Vagina (tissue), 2 donors: ENCODE results near the gene MOV10L1.

Experiments
- CTCF ChIP-seq, 3 experiments: fragments of 450-650 bp in 2 of 3; fragments of 200-600 bp in 1 of 3; sonication (generic) in 1 of 3; IDR thresholded peaks; one replicate each; pipeline ENCODE4 v1.5.1; 2017 to 2019; ENCODE audit warnings: antibody characterized with exemption in 3 of 3, mild to moderate bottlenecking in 2 of 3, moderate library complexity in 2 of 3
- POLR2A ChIP-seq, 2 donors: fragments of 450-650 bp; IDR thresholded peaks; one replicate each; pipeline ENCODE4 v1.6.1; 2017; ENCODE audit warnings: antibody characterized with exemption in 2 of 2, mild to moderate bottlenecking in 2 of 2, moderate library complexity in 2 of 2
- POLR2AphosphoS5 ChIP-seq, 2 donors: sonication (generic); formaldehyde crosslinking; IDR thresholded peaks; one replicate each; pipeline ENCODE4 v1.9.0; 2017; ENCODE audit warnings: antibody characterized with exemption in 2 of 2, mild to moderate bottlenecking in 2 of 2, low read depth in 1 of 2; ENCODE audit not compliant: insufficient read depth in 1 of 2

- no peak for TF ChIP-seq CTCF (IDR thresholded peaks at IDR 0.05)
- TF ChIP-seq POLR2A (IDR thresholded peaks at IDR 0.05), result no peak
- no peak for TF ChIP-seq POLR2AphosphoS5 (IDR thresholded peaks at IDR 0.05; ENCODE audit: insufficient read depth in 1 of 2, low read depth in 1 of 2)
Observed at GRCh38 chr22:50148166-50148500, 58.3 kb downstream of the MOV10L1 start.
